WTC11 (cell line): ENCODE data around the gene TBCE. TPM values are rescaled to one million over a fixed set of nuclear protein-coding genes. Genes with fewer than 3 reads are reported as not detected.
"Not testable (repeated sequence)": the region's sequence is repeated elsewhere in the genome, so short reads cannot be mapped to it uniquely, and the experiment has no call there.

Experiments used
- ATAC-seq: fragments of 200-7000 bp; cut with Tn5 transposase; 2 replicates; pipeline ENCODE4 v1.10.0; 2021; ENCODE audit warnings: mild to moderate bottlenecking, moderate library complexity
- CTCF ChIA-PET: fragments of 300-600 bp; sonication (Branson Sonifier 250); formaldehyde crosslinking; loops from one replicate; lab custom pipeline; 2021; ENCODE audit warnings: antibody characterized with exemption; lab: Charles Lee
- POLR2A ChIA-PET: fragments of 350-600 bp; sonication (Branson Sonifier 250); formaldehyde crosslinking; loops from one replicate; lab custom pipeline; 2021; ENCODE audit warnings: antibody characterized with exemption; lab: Charles Lee
- DNase-seq: peaks from one replicate; pipeline ENCODE4 v3.0.0; 2021; ENCODE audit warnings: low spot score
- H3K27ac Mint-ChIP-seq: 2 replicates; pipeline ENCODE4 v1.8.0; 2021; ENCODE audit warnings: mixed read lengths
- H3K27me3 Mint-ChIP-seq: 2 replicates; pipeline ENCODE4 v1.8.0; 2021; ENCODE audit warnings: low read depth, mild to moderate bottlenecking, moderate library complexity, mixed read lengths
- H3K36me3 Mint-ChIP-seq: 2 replicates; pipeline ENCODE4 v1.8.0; 2021; ENCODE audit warnings: mixed read lengths
- H3K4me1 Mint-ChIP-seq: 2 replicates; pipeline ENCODE4 v1.8.0; 2022; ENCODE audit warnings: mixed read lengths
- H3K4me3 Mint-ChIP-seq: 2 replicates; pipeline ENCODE4 v1.8.0; 2021; ENCODE audit warnings: mild to moderate bottlenecking, moderate library complexity, mixed read lengths
- H3K9me3 Mint-ChIP-seq: 2 replicates; pipeline ENCODE4 v1.8.0; 2021; ENCODE audit warnings: mixed read lengths
- AFF4 ChIP-seq: sonication (generic); formaldehyde crosslinking; IDR thresholded peaks from 2 replicates; pipeline ENCODE4 v1.8.1; 2023; ENCODE audit warnings: mild to moderate bottlenecking, missing genetic modification reagents, borderline replicate concordance
- CBFB ChIP-seq: sonication (generic); formaldehyde crosslinking; IDR thresholded peaks from 2 replicates; pipeline ENCODE4 v1.8.1; 2022; ENCODE audit warnings: mild to moderate bottlenecking, low read depth, missing genetic modification reagents
- CDX4 ChIP-seq: fragments of 250-450 bp; sonication (Bioruptor Pico); IDR thresholded peaks from 2 replicates; pipeline ENCODE4 v1.9.0; 2021; ENCODE audit warnings: moderate library complexity, mild to moderate bottlenecking, inconsistent platforms, borderline replicate concordance
- E2F4 ChIP-seq: sonication (generic); formaldehyde crosslinking; IDR thresholded peaks from 2 replicates; pipeline ENCODE4 v1.8.1; 2022; ENCODE audit warnings: low read depth, mild to moderate bottlenecking, moderate library complexity, missing genetic modification reagents, borderline replicate concordance
- FOXK1 ChIP-seq: sonication (generic); formaldehyde crosslinking; IDR thresholded peaks from 2 replicates; pipeline ENCODE4 v1.8.0; 2022; ENCODE audit warnings: mild to moderate bottlenecking, moderate library complexity, missing genetic modification reagents
- GRHL2 ChIP-seq: fragments of 250-450 bp; sonication (Bioruptor Pico); IDR thresholded peaks from 2 replicates; pipeline ENCODE4 v1.8.0; 2022; ENCODE audit warnings: mild to moderate bottlenecking, moderate library complexity; ENCODE audit not compliant: insufficient replicate concordance, severe bottlenecking
- HMGA2 ChIP-seq: fragments of 250-450 bp; sonication (Bioruptor Pico); IDR thresholded peaks from 2 replicates; pipeline ENCODE4 v1.4.0; 2021; ENCODE audit warnings: mild to moderate bottlenecking, moderate library complexity
- HMGXB4 ChIP-seq: sonication (generic); formaldehyde crosslinking; IDR thresholded peaks from 2 replicates; pipeline ENCODE4 v1.8.1; 2023; ENCODE audit warnings: mild to moderate bottlenecking, moderate library complexity, missing genetic modification reagents
- MAX ChIP-seq: sonication (generic); formaldehyde crosslinking; IDR thresholded peaks from 2 replicates; pipeline ENCODE4 v1.8.0; 2022; ENCODE audit warnings: mild to moderate bottlenecking, missing genetic modification reagents
- MLX ChIP-seq: sonication (generic); formaldehyde crosslinking; IDR thresholded peaks from 2 replicates; pipeline ENCODE4 v1.8.1; 2023; ENCODE audit warnings: mild to moderate bottlenecking, missing genetic modification reagents, moderate library complexity
- MXD4 ChIP-seq: fragments of 250-450 bp; sonication (Bioruptor Pico); IDR thresholded peaks from 2 replicates; pipeline ENCODE4 v1.8.0; 2021; ENCODE audit warnings: mild to moderate bottlenecking, moderate library complexity, borderline replicate concordance
- PRRX2 ChIP-seq: fragments of 250-450 bp; sonication (Bioruptor Pico); IDR thresholded peaks from 2 replicates; pipeline ENCODE4 v1.8.0; 2021; ENCODE audit warnings: mild to moderate bottlenecking
- RELA ChIP-seq: sonication (generic); formaldehyde crosslinking; IDR thresholded peaks from 2 replicates; pipeline ENCODE4 v1.8.1; 2022; ENCODE audit warnings: missing genetic modification reagents, mild to moderate bottlenecking, borderline replicate concordance
- USF2 ChIP-seq: sonication (generic); formaldehyde crosslinking; IDR thresholded peaks from 2 replicates; pipeline ENCODE4 v1.8.1; 2023; ENCODE audit warnings: mild to moderate bottlenecking, missing genetic modification reagents, moderate library complexity
- ZNF219 ChIP-seq: sonication (generic); formaldehyde crosslinking; IDR thresholded peaks from 2 replicates; pipeline ENCODE4 v1.8.0; 2023; ENCODE audit warnings: missing genetic modification reagents, mild to moderate bottlenecking, borderline replicate concordance
- ZNF281 ChIP-seq: sonication (generic); formaldehyde crosslinking; IDR thresholded peaks from 2 replicates; pipeline ENCODE4 v1.8.0; 2023; ENCODE audit warnings: mild to moderate bottlenecking, missing genetic modification reagents
- ZNF416 ChIP-seq: fragments of 250-450 bp; sonication (Bioruptor Pico); IDR thresholded peaks from 2 replicates; pipeline ENCODE4 v1.9.0; 2021; ENCODE audit warnings: mild to moderate bottlenecking, inconsistent platforms
- ZNF512 ChIP-seq: sonication (generic); formaldehyde crosslinking; IDR thresholded peaks from 2 replicates; pipeline ENCODE4 v1.8.1; 2022; ENCODE audit warnings: missing genetic modification reagents, borderline replicate concordance
- total RNA-seq: library from RNA; stranded (reverse); gene quantifications from 3 replicates; pipeline ENCODE4 v1.2.3, GENCODE V29; 2021

Gene TBCE
- total RNA-seq, 1 experiment from 2014 or later: 34.8 TPM

GRCh38 chr1:235455823-235456222, 88.6 kb downstream of the TBCE start:
- ChIA-PET CTCF (no interaction called here), POLR2A (no interaction called here)
- no peak for ATAC-seq
- no peaks in the 10 kb centered on the region; the same call in 1 of the 2 replicates for H3K4me1 Mint-ChIP-seq
- no peak overlapping the region for H3K27ac Mint-ChIP-seq
- no peak overlapping the region for H3K4me3 Mint-ChIP-seq
- H3K36me3 Mint-ChIP-seq: peaks cover 31% of the 10 kb centered on the region
- DNase-seq: no peak
- no peaks in the 10 kb centered on the region for H3K27me3 Mint-ChIP-seq
- no peaks in the 10 kb centered on the region for H3K9me3 Mint-ChIP-seq
- TF ChIP-seq FOXK1 (CRISPR knock-in tag) (no peak), E2F4 (CRISPR knock-in tag) (no peak), ZNF512 (CRISPR knock-in tag) (no peak), HMGXB4 (CRISPR knock-in tag) (no peak), CDX4 (CRISPR knock-in tag) (no peak), ZNF219 (CRISPR knock-in tag) (no peak), MAX (no peak), PRRX2 (CRISPR knock-in tag) (no peak), CBFB (CRISPR knock-in tag) (no peak), RELA (CRISPR knock-in tag) (no peak), GRHL2 (CRISPR knock-in tag) (no peak), MXD4 (no peak), HMGA2 (no peak), AFF4 (no peak), USF2 (CRISPR knock-in tag) (no peak), ZNF416 (CRISPR knock-in tag) (no peak), MLX (CRISPR knock-in tag) (no peak), ZNF281 (CRISPR knock-in tag) (no peak)
- TF ChIP-seq, all 79 proteins: peak for 0

- CTCF ChIA-PET, DNase-seq, H3K27ac Mint-ChIP-seq, H3K4me3 Mint-ChIP-seq, H3K9me3 Mint-ChIP-seq, H3K27me3 Mint-ChIP-seq, H3K4me1 Mint-ChIP-seq, ATAC-seq, POLR2A ChIA-PET: not testable (repeated sequence)
- H3K36me3 Mint-ChIP-seq: peaks cover 25% of the 10 kb centered on the region
These were observed 90.6 kb downstream of the TBCE start for GRCh38 chr1:235457856-235458255.
